H9 (cell line): ENCODE results near the gene PRPF19. TPM values are rescaled to one million over a fixed set of nuclear protein-coding genes. Genes with fewer than 3 reads are reported as not detected.

Experiments used
- DNase-seq: peaks from one replicate; pipeline ENCODE4 v3.0.0-alpha.2; 2017
- H2AFZ ChIP-seq: one replicate; pipeline ENCODE4 v1.6.1; 2013; ENCODE audit warnings: mild to moderate bottlenecking, low read length, control low read depth, moderate library complexity
- H2AK5ac ChIP-seq: 2 replicates; pipeline ENCODE4 v1.6.1; 2013; ENCODE audit warnings: low read length, control low read depth, mixed read lengths; ENCODE audit not compliant: insufficient read length
- H2BK120ac ChIP-seq: one replicate; pipeline ENCODE4 v1.6.1; 2013; ENCODE audit warnings: low read depth, mild to moderate bottlenecking, low read length, control low read depth, inconsistent platforms; ENCODE audit not compliant: poor library complexity, severe bottlenecking
- H2BK12ac ChIP-seq: 2 replicates; pipeline ENCODE4 v1.6.1; 2013; ENCODE audit warnings: low read length, control low read depth, mixed read lengths, low read depth; ENCODE audit not compliant: insufficient read length
- H2BK15ac ChIP-seq: 2 replicates; pipeline ENCODE4 v1.6.1; 2013; ENCODE audit warnings: low read depth, low read length, control low read depth
- H2BK20ac ChIP-seq: one replicate; pipeline ENCODE4 v1.6.1; 2013; ENCODE audit warnings: low read depth, mild to moderate bottlenecking, low read length, control low read depth, inconsistent platforms; ENCODE audit not compliant: poor library complexity, severe bottlenecking
- H2BK5ac ChIP-seq: 2 replicates; pipeline ENCODE4 v1.6.1; 2013; ENCODE audit warnings: low read length, control low read depth, mixed read lengths; ENCODE audit not compliant: insufficient read length
- H3K14ac ChIP-seq: 2 replicates; pipeline ENCODE4 v1.6.1; 2013; ENCODE audit warnings: low read length, control low read depth; ENCODE audit not compliant: insufficient read depth
- H3K18ac ChIP-seq: 2 replicates; pipeline ENCODE4 v1.6.1; 2013; ENCODE audit warnings: low read depth, mild to moderate bottlenecking, mixed read lengths, low read length, control low read depth; ENCODE audit not compliant: insufficient read length
- H3K23ac ChIP-seq: 2 replicates; pipeline ENCODE4 v1.6.1; 2013; ENCODE audit warnings: low read length, control low read depth, mixed read lengths, low read depth; ENCODE audit not compliant: insufficient read length
- H3K23me2 ChIP-seq: 2 replicates; pipeline ENCODE4 v1.6.1; 2013; ENCODE audit warnings: low read depth, mild to moderate bottlenecking, mixed read lengths, low read length, control low read depth; ENCODE audit not compliant: insufficient read length, poor library complexity, severe bottlenecking
- H3K27ac ChIP-seq: 2 replicates; pipeline ENCODE4 v1.5.1; 2013; ENCODE audit warnings: low read length, control low read depth, mixed read lengths, low read depth; ENCODE audit not compliant: insufficient read length
- H3K27me3 ChIP-seq: 2 replicates; pipeline ENCODE4 v1.6.1; 2013; ENCODE audit warnings: low read length, control low read depth, inconsistent platforms; ENCODE audit not compliant: insufficient read depth
- H3K4ac ChIP-seq: 2 replicates; pipeline ENCODE4 v1.6.1; 2013; ENCODE audit warnings: low read depth, mild to moderate bottlenecking, control low read depth, inconsistent platforms, low read length, moderate library complexity
- H3K4me1 ChIP-seq: 2 replicates; pipeline ENCODE4 v1.6.1; 2013; ENCODE audit warnings: low read length, control low read depth, inconsistent platforms; ENCODE audit not compliant: insufficient read depth
- H3K4me2 ChIP-seq: 2 replicates; pipeline ENCODE4 v1.6.1; 2013; ENCODE audit warnings: low read length, control low read depth, mixed read lengths; ENCODE audit not compliant: insufficient read length, insufficient read depth
- H3K56ac ChIP-seq: 2 replicates; pipeline ENCODE4 v1.6.1; 2013; ENCODE audit warnings: low read depth, mild to moderate bottlenecking, mixed read lengths, low read length, control low read depth; ENCODE audit not compliant: insufficient read length
- H3K79me1 ChIP-seq: 2 replicates; pipeline ENCODE4 v1.6.1; 2013; ENCODE audit warnings: low read depth, mild to moderate bottlenecking, moderate library complexity, low read length, control low read depth, inconsistent platforms; ENCODE audit not compliant: insufficient read depth, poor library complexity, severe bottlenecking
- H3K79me2 ChIP-seq: 2 replicates; pipeline ENCODE4 v1.6.1; 2013; ENCODE audit warnings: low read length, control low read depth, inconsistent platforms; ENCODE audit not compliant: insufficient read depth
- H3K9ac ChIP-seq: 2 replicates; pipeline ENCODE4 v1.6.1; 2013; ENCODE audit warnings: low read length, control low read depth, mixed read lengths; ENCODE audit not compliant: insufficient read length; ENCODE audit errors: extremely low read depth
- H3K9me3 ChIP-seq: one replicate; pipeline ENCODE4 v1.6.1; 2013; ENCODE audit warnings: low read depth, low read length, inconsistent platforms; ENCODE audit not compliant: control insufficient read depth
- H3T11ph ChIP-seq: one replicate; pipeline ENCODE4 v1.6.1; 2013; ENCODE audit warnings: mild to moderate bottlenecking, low read length, control low read depth, inconsistent platforms
- H4K20me1 ChIP-seq: one replicate; pipeline ENCODE4 v1.6.1; 2013; ENCODE audit not compliant: control insufficient read depth, insufficient read length, insufficient read depth
- H4K5ac ChIP-seq: 2 replicates; pipeline ENCODE4 v1.6.1; 2013; ENCODE audit warnings: low read depth, mild to moderate bottlenecking, mixed read lengths, low read length, control low read depth; ENCODE audit not compliant: insufficient read length
- H4K8ac ChIP-seq: replicated peaks from 2 replicates; pipeline ENCODE4 v1.6.1; 2013; ENCODE audit warnings: low read length, control low read depth, mixed read lengths, low read depth; ENCODE audit not compliant: insufficient read length
- H4K91ac ChIP-seq: 2 replicates; pipeline ENCODE4 v1.6.1; 2013; ENCODE audit warnings: low read depth, mild to moderate bottlenecking, moderate library complexity, mixed read lengths, low read length, control low read depth; ENCODE audit not compliant: insufficient read length
- H3K27ac Mint-ChIP-seq, 3 experiments: 2 replicates in 2 of 3; 3 replicates in 1 of 3; pipeline ENCODE4 v1.8.0; 2020 to 2021; ENCODE audit warnings: mixed read lengths in 3 of 3, mild to moderate bottlenecking in 1 of 3, moderate library complexity in 1 of 3
- H3K27me3 Mint-ChIP-seq: 2 replicates; pipeline ENCODE4 v1.8.0; 2021; ENCODE audit warnings: low read depth, mild to moderate bottlenecking, moderate library complexity, mixed read lengths
- H3K36me3 Mint-ChIP-seq, 3 experiments: 2 replicates in 2 of 3; 3 replicates in 1 of 3; pipeline ENCODE4 v1.8.0; 2020 to 2021; ENCODE audit warnings: low read depth in 3 of 3, mixed read lengths in 3 of 3; ENCODE audit not compliant: insufficient read depth in 1 of 3
- H3K4me1 Mint-ChIP-seq, 2 experiments: 2 replicates each; pipeline ENCODE4 v1.8.0; 2020; ENCODE audit warnings: mixed read lengths in 2 of 2
- H3K4me3 Mint-ChIP-seq, 2 experiments: 2 replicates in 1 of 2; 3 replicates in 1 of 2; pipeline ENCODE4 v1.8.0; 2020 to 2021; ENCODE audit warnings: mild to moderate bottlenecking in 2 of 2, mixed read lengths in 2 of 2, moderate library complexity in 1 of 2
- H3K9me3 Mint-ChIP-seq, 2 experiments: 2 replicates in 1 of 2; 3 replicates in 1 of 2; pipeline ENCODE4 v1.8.0; 2020; ENCODE audit warnings: mild to moderate bottlenecking in 2 of 2, mixed read lengths in 2 of 2, moderate library complexity in 1 of 2
- CTCF ChIP-seq: fragments of 200-600 bp; sonication (generic); conservative IDR thresholded peaks from 3 replicates; pipeline ENCODE4 v1.8.0; 2021; ENCODE audit warnings: antibody characterized with exemption, mild to moderate bottlenecking
- WGBS: extraction: QIAGEN DNeasy Blood & Tissue Kit; methylation state at CpG from one replicate; pipeline ENCODE4 v1.1.7; 2013; ENCODE audit warnings: missing lambda C conversion rate, low lambda C conversion rate, mixed read lengths; ENCODE audit not compliant: insufficient read length; ENCODE audit errors: extremely low coverage; 5-methylcytosine and 5-hydroxymethylcytosine counted together
- total RNA-seq: library from RNA; stranded (reverse); gene quantifications from 2 replicates; pipeline ENCODE4 v1.2.1, GENCODE V29; 2021

Gene PRPF19
- total RNA-seq, 1 experiment from 2014 or later = 130 TPM

GRCh38 chr11:60942219-60942618 lies 35.8 kb upstream of the PRPF19 start:
- TF ChIP-seq CTCF = no peak
- no peak overlapping the region for H2AFZ ChIP-seq
- H3K23ac ChIP-seq = no peak overlapping the region
- H3K9me3 Mint-ChIP-seq = no peaks in the 10 kb centered on the region; a peak in 1 of 5 replicates
- no peaks in the 10 kb centered on the region for H3K4me1 ChIP-seq
- H2BK15ac ChIP-seq = no peak overlapping the region
- no peak overlapping the region for H2BK5ac ChIP-seq
- WGBS = no CpG with 5 or more reads among the region's 4 CpGs
- H3K14ac ChIP-seq = no peak overlapping the region
- H3K36me3 Mint-ChIP-seq = peaks cover 2 to 10% (median 3%) of the 10 kb centered on the region in 3 experiments; a peak in 6 of 7 replicates
- H3K27me3 Mint-ChIP-seq = peaks cover 4% of the 10 kb centered on the region
- H3K56ac ChIP-seq = no peak overlapping the region
- no peak overlapping the region for H3K18ac ChIP-seq
- no peak overlapping the region for H4K91ac ChIP-seq
- H4K5ac ChIP-seq = no peak overlapping the region
- H3K4me1 Mint-ChIP-seq = peaks cover 15 to 16% of the 10 kb centered on the region in 2 experiments
- H2AK5ac ChIP-seq = no peak overlapping the region
- H2BK20ac ChIP-seq = no peak overlapping the region
- H3K79me1 ChIP-seq = no peaks in the 10 kb centered on the region
- H3K27me3 ChIP-seq = no peaks in the 10 kb centered on the region
- no peaks in the 10 kb centered on the region for H3K9me3 ChIP-seq
- no peak overlapping the region for H4K8ac ChIP-seq
- H3K9ac ChIP-seq = no peak overlapping the region
- no peak overlapping the region for H3K27ac ChIP-seq
- no peaks in the 10 kb centered on the region for H4K20me1 ChIP-seq
- H3T11ph ChIP-seq = no peak overlapping the region
- no peak overlapping the region for H3K4me2 ChIP-seq
- H3K4ac ChIP-seq = no peak overlapping the region
- H3K23me2 ChIP-seq = no peaks in the 10 kb centered on the region
- no peak overlapping the region for H3K4me3 Mint-ChIP-seq
- no peak overlapping the region for H2BK12ac ChIP-seq
- DNase-seq = no peak
- H3K27ac Mint-ChIP-seq = no peak overlapping the region
- no peak overlapping the region for H2BK120ac ChIP-seq
- no peaks in the 10 kb centered on the region for H3K79me2 ChIP-seq
